Brain microvascular endothelial cell (primary cell): ENCODE measurements around the gene SPAG6.
A peak's percentile ranks its signal among the peaks of the same experiment; 100 is the strongest.

Experiments used
- DNase-seq: peaks from one replicate; pipeline ENCODE4 v3.0.0-alpha.2; 2020
- H3K27ac ChIP-seq: fragments of 250-450 bp; sonication (Bioruptor Pico); 2 replicates; pipeline ENCODE4 v1.5.1; 2020; ENCODE audit warnings: mild to moderate bottlenecking, moderate library complexity
- H3K27me3 ChIP-seq: fragments of 250-450 bp; sonication (Bioruptor Pico); replicated peaks from 2 replicates; pipeline ENCODE4 v1.5.1; 2020; ENCODE audit warnings: mild to moderate bottlenecking
- H3K36me3 ChIP-seq: fragments of 250-450 bp; sonication (Bioruptor Pico); replicated peaks from 2 replicates; pipeline ENCODE4 v1.5.1; 2020; ENCODE audit warnings: mild to moderate bottlenecking
- H3K4me3 ChIP-seq: 2 replicates; pipeline ENCODE4 v1.5.1; 2011; ENCODE audit warnings: low read depth, mild to moderate bottlenecking, control low read depth, low read length, moderate library complexity
- CTCF ChIP-seq: IDR thresholded peaks from 2 replicates; pipeline ENCODE4 v1.5.1; 2011; ENCODE audit warnings: low read depth, mild to moderate bottlenecking, moderate library complexity, low read length, control low read depth, inconsistent platforms; ENCODE audit errors: missing control alignments
- in situ Hi-C: cut with HindIII; loops from 2 replicates; pipeline ENCODE4 v1.10.0; 2017; ENCODE audit warnings: low sequenced_read_pairs, low pct_ligation_motif_present

The SPAG6 gene

GRCh38 chr10:22329150-22329549 is 16.1 kb upstream of the SPAG6 start:
- peaks cover 15% of the 10 kb centered on the region for H3K36me3 ChIP-seq
- no peak overlapping the region for H3K4me3 ChIP-seq
- DNase-seq = no peak
- peaks cover 3% of the 10 kb centered on the region for H3K27me3 ChIP-seq
- in situ Hi-C loops = no loop called here
- TF ChIP-seq CTCF = no peak
- H3K27ac ChIP-seq = no peak overlapping the region

DNA sequence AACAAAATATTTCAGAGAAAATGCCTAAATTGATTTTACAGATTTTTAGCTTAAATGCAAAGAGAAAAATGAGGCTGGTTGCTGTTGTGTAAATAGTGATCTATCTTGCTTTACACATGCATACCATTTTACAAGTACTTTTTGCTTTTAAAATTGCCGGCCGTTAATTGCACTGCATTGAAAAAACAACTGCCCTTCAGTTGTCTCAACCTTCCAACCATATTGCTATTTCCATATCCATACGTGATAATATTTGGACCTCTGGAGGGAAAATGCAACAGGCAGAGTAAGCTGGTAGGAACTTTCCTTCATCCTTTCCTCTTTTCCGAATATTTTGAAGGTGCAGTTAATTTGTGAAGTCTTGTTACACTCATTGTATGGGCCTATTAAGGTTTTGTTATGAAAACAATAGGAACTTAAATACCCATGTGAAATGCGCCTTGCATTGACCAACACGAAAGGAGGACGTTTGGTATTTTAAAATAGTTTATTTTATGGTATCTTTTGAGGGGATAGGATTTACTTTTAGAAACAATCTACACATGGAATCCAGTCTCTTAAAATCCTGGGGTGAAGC is 13.1 kb upstream of the SPAG6 start:
- Histone ChIP-seq H3K27me3 (peaks cover 29% of the 10 kb centered on the region), H3K27ac (no peak overlapping the region), H3K4me3 (no peak overlapping the region), H3K36me3 (peaks cover 15% of the 10 kb centered on the region)
- no peak for DNase-seq
- TF ChIP-seq CTCF = no peak
- in situ Hi-C loops = no loop called here

GRCh38 chr10:22333167-22333974 is 11.9 kb upstream of the SPAG6 start:
- Histone ChIP-seq H3K27me3 (peaks cover 40% of the 10 kb centered on the region), H3K4me3 (no peak overlapping the region), H3K36me3 (peaks cover 13% of the 10 kb centered on the region), H3K27ac (no peak overlapping the region)
- TF ChIP-seq CTCF = no peak
- no peak for DNase-seq
- in situ Hi-C loops = no loop called here

DNA sequence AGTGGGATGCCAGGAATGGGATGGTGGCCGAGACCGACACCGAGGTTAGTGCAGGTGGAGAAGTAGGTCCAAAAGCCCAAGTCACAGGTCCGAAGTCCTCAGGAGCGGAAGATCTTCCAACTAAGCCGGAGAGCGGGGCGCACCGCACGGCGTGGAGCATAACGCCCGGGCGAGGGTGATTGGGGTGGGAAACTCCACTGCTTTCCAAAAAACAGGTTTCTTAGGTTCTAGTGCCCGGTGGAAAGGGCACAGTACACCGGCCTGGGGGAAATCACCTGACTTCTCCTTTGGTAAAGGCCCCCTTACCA is 11.4 kb upstream of the SPAG6 start:
- no peak overlapping the region for H3K4me3 ChIP-seq

DNA sequence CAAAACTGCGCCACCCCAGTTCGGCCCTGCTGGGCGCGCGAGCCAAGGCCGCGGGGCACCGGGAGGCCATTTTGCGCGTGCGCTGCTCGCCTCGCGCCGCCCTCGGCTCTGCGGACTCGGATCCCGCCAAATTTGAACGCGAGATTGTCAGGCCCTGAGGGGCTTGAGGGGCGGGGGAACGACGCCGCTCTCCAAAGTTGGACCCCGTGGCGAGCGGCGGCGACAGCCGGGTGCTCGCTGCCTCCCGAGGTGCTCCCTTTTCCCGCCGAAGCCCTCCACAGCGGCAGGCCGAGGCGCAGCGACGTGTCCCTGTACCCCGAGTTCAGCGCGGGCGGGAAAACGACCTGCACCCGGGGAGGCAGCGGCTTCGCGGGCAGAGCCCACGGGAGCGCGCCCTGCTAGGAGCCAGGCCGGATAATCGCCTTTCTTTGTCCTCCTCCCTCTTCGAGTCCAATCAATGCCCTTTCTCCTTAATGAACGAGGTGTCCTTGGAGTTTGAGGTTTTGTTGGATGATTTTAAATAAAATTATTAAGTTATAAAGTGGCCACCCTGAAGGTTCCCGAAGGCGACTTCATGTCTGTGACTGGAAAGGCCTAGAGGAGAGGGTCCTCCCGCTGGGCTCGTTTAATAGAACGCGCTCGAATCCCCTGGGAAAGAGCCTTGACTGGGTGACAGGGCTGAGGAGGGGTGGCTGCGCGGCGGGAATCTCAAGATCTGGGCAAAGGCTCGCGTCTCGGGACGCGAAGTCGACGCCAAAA is 10.7 kb upstream of the SPAG6 start:
- no peak for DNase-seq
- H3K36me3 ChIP-seq = peaks cover 6% of the 10 kb centered on the region
- TF ChIP-seq CTCF = no peak
- in situ Hi-C loops = no loop called here
- H3K27ac ChIP-seq = no peak overlapping the region
- peak overlapping the region; percentile 49 for H3K4me3 ChIP-seq
- H3K27me3 ChIP-seq = peaks cover 48% of the 10 kb centered on the region

More for the DNA sequence above, 11.4 kb upstream of the SPAG6 start:
- TF ChIP-seq CTCF = no peak
- peaks cover 13% of the 10 kb centered on the region for H3K36me3 ChIP-seq
- H3K27ac ChIP-seq = no peak overlapping the region
- DNase-seq = no peak
- H3K27me3 ChIP-seq = peaks cover 45% of the 10 kb centered on the region
- in situ Hi-C loops = no loop called here
